Calu3 (cell line): ENCODE results near the gene GOLGA6L2. TPM values are rescaled to one million over a fixed set of nuclear protein-coding genes. Genes with fewer than 3 reads are reported as not detected.

ENCODE experiments used
- BruUV-seq: library from RNA; stranded (reverse); fragments of 400-500 nt; replicated peaks from 2 replicates; lab custom pipeline; 2021; lab: Mats Ljungman, UMichigan
- CTCF ChIA-PET: fragments of 300-600 bp; sonication (Branson Sonifier 250); formaldehyde crosslinking; loops from one replicate; lab custom pipeline; 2022; ENCODE audit warnings: antibody characterized with exemption; lab: Charles Lee
- DNase-seq: peaks from one replicate; pipeline ENCODE4 v3.0.0; 2022
- H3K27ac Mint-ChIP-seq: one replicate; pipeline ENCODE4 v1.8.0; 2022; ENCODE audit warnings: mixed read lengths; ENCODE audit not compliant: unreplicated experiment
- H3K27me3 Mint-ChIP-seq: one replicate; pipeline ENCODE4 v1.8.0; 2022; ENCODE audit warnings: mixed read lengths; ENCODE audit not compliant: unreplicated experiment
- H3K36me3 Mint-ChIP-seq: one replicate; pipeline ENCODE4 v1.8.0; 2022; ENCODE audit warnings: mild to moderate bottlenecking, moderate library complexity, mixed read lengths; ENCODE audit not compliant: insufficient read depth, unreplicated experiment
- H3K4me1 Mint-ChIP-seq: one replicate; pipeline ENCODE4 v1.8.0; 2022; ENCODE audit warnings: mild to moderate bottlenecking, low read depth, mixed read lengths; ENCODE audit not compliant: unreplicated experiment
- H3K4me3 Mint-ChIP-seq: one replicate; pipeline ENCODE4 v1.8.0; 2022; ENCODE audit warnings: mild to moderate bottlenecking, low read depth, moderate library complexity, mixed read lengths; ENCODE audit not compliant: unreplicated experiment
- H3K9me3 Mint-ChIP-seq: one replicate; pipeline ENCODE4 v1.8.0; 2022; ENCODE audit warnings: low read depth, mixed read lengths; ENCODE audit not compliant: unreplicated experiment
- intact Hi-C: fragments of 100-400 bp; cut with micrococcal nuclease; formaldehyde crosslinking; loops from one replicate; pipeline ENCODE4 v1.10.0; 2022; ENCODE audit not compliant: unreplicated experiment
- total RNA-seq: library from RNA; stranded (reverse); gene quantifications from 2 replicates; pipeline ENCODE4 v1.2.3, GENCODE V29; 2022
- TF ChIP-seq, protein P1 (sequence below): fragments of 200-600 bp; IDR thresholded peaks from one replicate; pipeline ENCODE4 v1.8.0; 2022; ENCODE audit warnings: antibody characterized with exemption; ENCODE audit not compliant: unreplicated experiment

Gene GOLGA6L2
- total RNA-seq, 1 experiment from 2014 or later, result not detected

DNA sequence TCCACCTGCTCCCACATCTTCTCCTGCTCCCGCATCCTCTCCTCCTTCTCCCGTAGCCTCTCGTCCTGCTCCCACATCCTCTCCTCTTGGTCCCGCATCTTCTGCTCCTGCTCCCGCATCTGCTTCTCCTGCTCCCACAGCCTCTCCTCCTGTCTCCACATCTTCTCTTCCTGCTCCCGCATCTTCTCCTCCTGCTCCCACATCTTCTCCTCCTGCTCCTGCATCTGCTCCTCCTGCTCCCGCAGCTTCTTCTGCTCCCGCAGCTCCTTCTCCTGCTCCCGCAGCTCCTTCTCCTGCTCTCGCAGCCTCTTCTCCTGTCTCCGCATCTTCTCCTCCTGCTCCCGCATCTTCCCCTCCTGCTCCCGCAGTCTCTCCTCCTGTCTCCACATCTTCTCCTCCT lies 5.8 kb downstream of the GOLGA6L2 start:
- Mint-ChIP-seq H3K4me3 (no peak overlapping the region), H3K4me1 (no peaks in the 10 kb centered on the region), H3K9me3 (no peaks in the 10 kb centered on the region), H3K27ac (no peak overlapping the region), H3K36me3 (no peaks in the 10 kb centered on the region), H3K27me3 (no peaks in the 10 kb centered on the region)
- intact Hi-C loops, result no loop called here
- no TSS peak for BruUV-seq
- TF ChIP-seq, protein P1, sequence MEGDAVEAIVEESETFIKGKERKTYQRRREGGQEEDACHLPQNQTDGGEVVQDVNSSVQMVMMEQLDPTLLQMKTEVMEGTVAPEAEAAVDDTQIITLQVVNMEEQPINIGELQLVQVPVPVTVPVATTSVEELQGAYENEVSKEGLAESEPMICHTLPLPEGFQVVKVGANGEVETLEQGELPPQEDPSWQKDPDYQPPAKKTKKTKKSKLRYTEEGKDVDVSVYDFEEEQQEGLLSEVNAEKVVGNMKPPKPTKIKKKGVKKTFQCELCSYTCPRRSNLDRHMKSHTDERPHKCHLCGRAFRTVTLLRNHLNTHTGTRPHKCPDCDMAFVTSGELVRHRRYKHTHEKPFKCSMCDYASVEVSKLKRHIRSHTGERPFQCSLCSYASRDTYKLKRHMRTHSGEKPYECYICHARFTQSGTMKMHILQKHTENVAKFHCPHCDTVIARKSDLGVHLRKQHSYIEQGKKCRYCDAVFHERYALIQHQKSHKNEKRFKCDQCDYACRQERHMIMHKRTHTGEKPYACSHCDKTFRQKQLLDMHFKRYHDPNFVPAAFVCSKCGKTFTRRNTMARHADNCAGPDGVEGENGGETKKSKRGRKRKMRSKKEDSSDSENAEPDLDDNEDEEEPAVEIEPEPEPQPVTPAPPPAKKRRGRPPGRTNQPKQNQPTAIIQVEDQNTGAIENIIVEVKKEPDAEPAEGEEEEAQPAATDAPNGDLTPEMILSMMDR, result no peak
- CTCF ChIA-PET, result no interaction called here
- DNase-seq, result no peak

DNA sequence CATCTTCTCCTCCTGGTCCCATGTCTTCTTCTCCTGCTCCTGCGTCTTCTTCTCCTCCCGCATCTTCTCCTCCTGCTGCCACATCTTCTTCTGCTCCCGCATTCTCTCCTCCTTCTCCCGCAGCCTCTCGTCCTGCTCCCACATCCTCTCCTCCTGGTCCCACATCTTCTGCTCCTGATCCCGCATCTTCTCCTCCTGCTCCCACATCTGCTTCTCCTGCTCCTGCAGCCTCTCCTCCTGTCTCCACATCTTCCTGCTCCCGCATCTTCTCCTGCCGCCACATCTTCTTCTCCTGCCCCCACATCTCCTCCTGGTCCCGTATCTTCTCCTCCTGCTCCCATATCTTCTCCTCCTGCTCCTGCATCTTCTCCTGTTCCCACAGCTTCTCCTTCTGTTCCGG lies 6.4 kb downstream of the GOLGA6L2 start:
- H3K4me1 Mint-ChIP-seq, result no peaks in the 10 kb centered on the region
- intact Hi-C loops, result no loop called here
- TF ChIP-seq, protein P1, result no peak
- H3K9me3 Mint-ChIP-seq, result no peaks in the 10 kb centered on the region
- no peak overlapping the region for H3K4me3 Mint-ChIP-seq
- H3K27ac Mint-ChIP-seq, result no peak overlapping the region
- H3K27me3 Mint-ChIP-seq, result no peaks in the 10 kb centered on the region
- no peaks in the 10 kb centered on the region for H3K36me3 Mint-ChIP-seq
- DNase-seq, result no peak
- no TSS peak for BruUV-seq
- CTCF ChIA-PET, result no interaction called here

DNA sequence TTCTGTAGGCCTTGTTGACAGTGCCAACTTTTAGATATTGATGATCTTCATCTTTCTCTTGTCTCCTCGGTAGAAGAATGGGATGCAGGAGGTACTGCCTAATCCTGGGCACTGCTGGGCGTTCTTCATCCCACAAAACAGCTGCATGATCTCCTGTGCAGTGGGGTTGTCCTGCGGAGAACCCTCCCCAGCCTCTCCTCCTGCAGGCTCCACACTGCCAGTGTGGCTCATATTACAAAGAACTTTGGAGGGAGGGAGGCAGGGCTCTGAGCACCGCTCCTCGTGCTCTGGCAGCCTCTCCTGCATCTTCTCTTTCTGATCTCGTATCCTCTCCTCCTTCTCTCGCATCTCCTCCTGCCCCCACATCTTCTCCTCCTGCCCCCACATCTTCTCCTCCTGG lies 7.5 kb downstream of the GOLGA6L2 start:
- Mint-ChIP-seq H3K4me1 (no peaks in the 10 kb centered on the region), H3K27me3 (no peaks in the 10 kb centered on the region), H3K27ac (no peak overlapping the region), H3K4me3 (no peak overlapping the region), H3K36me3 (no peaks in the 10 kb centered on the region), H3K9me3 (no peaks in the 10 kb centered on the region)
- CTCF ChIA-PET, result no interaction called here
- BruUV-seq, result no TSS peak
- intact Hi-C loops, result no loop called here
- TF ChIP-seq, protein P1, result no peak
- no peak for DNase-seq

DNA sequence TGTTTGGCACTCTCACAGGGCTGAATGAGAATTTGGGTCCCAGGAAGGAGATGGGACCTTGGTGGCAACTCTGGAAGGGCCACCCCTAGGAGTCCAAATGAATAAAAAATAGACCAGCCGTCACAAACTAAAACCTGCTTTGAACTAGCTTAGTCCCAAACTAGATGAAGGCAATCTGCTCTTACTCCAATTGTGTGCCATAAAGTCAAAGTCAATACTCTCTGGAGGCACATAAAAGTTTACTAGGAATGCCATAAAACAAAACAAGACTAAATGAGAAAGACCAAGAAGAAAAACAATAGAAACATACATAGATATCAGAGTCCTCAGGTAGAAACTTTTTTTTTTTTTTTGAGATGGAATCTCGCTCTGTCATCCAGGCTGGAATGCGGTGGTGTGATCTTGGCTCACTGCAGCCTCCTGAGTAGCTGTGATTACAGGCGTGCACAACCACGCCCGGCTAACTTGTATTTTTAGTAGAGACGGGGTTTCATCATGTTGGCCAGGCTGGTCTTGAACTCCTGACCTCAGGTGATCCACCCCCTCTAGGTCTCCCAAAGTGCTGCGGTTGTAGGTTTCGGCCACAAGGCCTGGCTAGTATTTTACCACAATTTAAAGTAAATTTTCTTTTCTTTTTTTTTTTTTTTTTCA lies 8.1 kb downstream of the GOLGA6L2 start:
- Mint-ChIP-seq H3K36me3 (no peaks in the 10 kb centered on the region), H3K27me3 (no peaks in the 10 kb centered on the region), H3K9me3 (no peaks in the 10 kb centered on the region), H3K4me3 (no peak overlapping the region), H3K27ac (no peak overlapping the region), H3K4me1 (no peaks in the 10 kb centered on the region)
- no TSS peak for BruUV-seq
- CTCF ChIA-PET, result no interaction called here
- TF ChIP-seq, protein P1, result no peak
- DNase-seq, result no peak
- intact Hi-C loops, result no loop called here
